Natural killer cell (primary cell): ENCODE measurements around the gene LATS1. TPM values are rescaled to one million over a fixed set of nuclear protein-coding genes. Genes with fewer than 3 reads are reported as not detected.

ENCODE experiments used
- ATAC-seq, 3 donors: fragments of 150-1000 bp in 2 of 3; fragments of 200-7000 bp in 1 of 3; cut with Tn5 transposase; 1 replicate in 1 of 3; 2 replicates in 2 of 3; pipeline ENCODE4 v1.10.0; 2021; ENCODE audit warnings: mild to moderate bottlenecking in 2 of 3, moderate library complexity in 2 of 3
- DNase-seq, 2 donors: peaks; one replicate each; pipeline versions ENCODE4 v3.0.0 to v3.0.0-alpha.2; 2013 to 2021; ENCODE audit warnings: mixed read lengths in 1 of 2
- H3K27ac ChIP-seq: one replicate; pipeline ENCODE4 v1.5.1; 2013; ENCODE audit warnings: mild to moderate bottlenecking, low read length
- H3K27me3 ChIP-seq: one replicate; pipeline ENCODE4 v1.6.1; 2013; ENCODE audit warnings: low read length; ENCODE audit not compliant: control insufficient read depth, insufficient read depth
- H3K36me3 ChIP-seq: one replicate; pipeline ENCODE4 v1.6.1; 2013; ENCODE audit warnings: low read length; ENCODE audit not compliant: control insufficient read depth, insufficient read depth
- H3K4me1 ChIP-seq: one replicate; pipeline ENCODE4 v1.6.1; 2013; ENCODE audit warnings: low read length; ENCODE audit not compliant: control insufficient read depth, insufficient read depth
- H3K4me3 ChIP-seq: one replicate; pipeline ENCODE4 v1.5.1; 2013; ENCODE audit warnings: low read length
- H3K9me3 ChIP-seq: one replicate; pipeline ENCODE4 v1.6.1; 2013; ENCODE audit warnings: low read length; ENCODE audit not compliant: control insufficient read depth, insufficient read depth
- H3K27ac Mint-ChIP-seq, 2 donors: one replicate each; pipeline ENCODE4 v1.8.0; 2022; ENCODE audit warnings: mild to moderate bottlenecking in 2 of 2, mixed read lengths in 2 of 2, moderate library complexity in 1 of 2
- H3K27me3 Mint-ChIP-seq, 2 donors: one replicate each; pipeline ENCODE4 v1.8.0; 2022; ENCODE audit warnings: low read depth in 2 of 2, mixed read lengths in 2 of 2
- H3K36me3 Mint-ChIP-seq: one replicate; pipeline ENCODE4 v1.8.0; 2022; ENCODE audit warnings: mixed read lengths
- H3K4me1 Mint-ChIP-seq, 2 donors: one replicate each; pipeline ENCODE4 v1.8.0; 2022; ENCODE audit warnings: mixed read lengths in 2 of 2
- H3K4me3 Mint-ChIP-seq: one replicate; pipeline ENCODE4 v1.8.0; 2022; ENCODE audit warnings: mild to moderate bottlenecking, moderate library complexity, mixed read lengths
- H3K9me3 Mint-ChIP-seq, 2 donors: one replicate each; pipeline ENCODE4 v1.8.0; 2022; ENCODE audit warnings: mixed read lengths in 2 of 2
- CTCF ChIP-seq: fragments of 200-600 bp; IDR thresholded peaks from one replicate; pipeline ENCODE4 v1.8.0; 2022; ENCODE audit warnings: antibody characterized with exemption
- WGBS: methylation state at CpG from one replicate; pipeline ENCODE4 v1.1.7; 2013; ENCODE audit warnings: missing lambda C conversion rate; ENCODE audit not compliant: insufficient coverage; 5-methylcytosine and 5-hydroxymethylcytosine counted together
- intact Hi-C: fragments of 100-400 bp; cut with micrococcal nuclease; formaldehyde crosslinking; loops from one replicate; pipeline ENCODE4 v1.14.2; 2022
- total RNA-seq, 4 donors: library from RNA; stranded (reverse); fragments of 120-200 nt in 1 of 4; gene quantifications; one replicate each; pipeline versions ENCODE4 v1.2.3 to v1.2.4, GENCODE V29; 2013 to 2022

Gene LATS1
- total RNA-seq, result 10 to 100 TPM; 37.9 to 52.5 (median 49.4) TPM
- 42.3 TPM for total RNA-seq (2013)

- Mint-ChIP-seq H3K4me1 (peaks cover 25 to 29% of the 10 kb centered on the region in 2 donors), H3K36me3 (no peaks in the 10 kb centered on the region), H3K9me3 (no peaks in the 10 kb centered on the region), H3K4me3 (peak within 1 kb of the TSS; percentile 96), H3K27ac (peak within 1 kb of the TSS; percentile 94 to 97), H3K27me3 (no peaks in the 10 kb centered on the region)
- Histone ChIP-seq H3K36me3 (no peaks in the 10 kb centered on the region), H3K4me3 (peak within 1 kb of the TSS; percentile 81), H3K27ac (peak within 1 kb of the TSS; percentile 92), H3K27me3 (no peaks in the 10 kb centered on the region), H3K9me3 (no peaks in the 10 kb centered on the region), H3K4me1 (peaks cover 11% of the 10 kb centered on the region)
- TF ChIP-seq CTCF, result no peak
- DNase-seq (peak; percentile 92 to 94), ATAC-seq (peak; percentile 90 to 97 (median 95))
- under 1% methylated on average over 82 of the region's 82 CpGs for WGBS
- intact Hi-C loops, result loop anchor here (1.0 to 5.0 kb wide), 2 partner anchors 28 to 151 kb away; partner anchors contain the start of genes GINM1 and NUP43
Observed at GRCh38 chr6:149717588-149718458, at the start of gene LATS1. LATS1 (minus strand) TSS chr6:149718101; CDS start chr6:149702126, 15,975 bp downstream.

DNA sequence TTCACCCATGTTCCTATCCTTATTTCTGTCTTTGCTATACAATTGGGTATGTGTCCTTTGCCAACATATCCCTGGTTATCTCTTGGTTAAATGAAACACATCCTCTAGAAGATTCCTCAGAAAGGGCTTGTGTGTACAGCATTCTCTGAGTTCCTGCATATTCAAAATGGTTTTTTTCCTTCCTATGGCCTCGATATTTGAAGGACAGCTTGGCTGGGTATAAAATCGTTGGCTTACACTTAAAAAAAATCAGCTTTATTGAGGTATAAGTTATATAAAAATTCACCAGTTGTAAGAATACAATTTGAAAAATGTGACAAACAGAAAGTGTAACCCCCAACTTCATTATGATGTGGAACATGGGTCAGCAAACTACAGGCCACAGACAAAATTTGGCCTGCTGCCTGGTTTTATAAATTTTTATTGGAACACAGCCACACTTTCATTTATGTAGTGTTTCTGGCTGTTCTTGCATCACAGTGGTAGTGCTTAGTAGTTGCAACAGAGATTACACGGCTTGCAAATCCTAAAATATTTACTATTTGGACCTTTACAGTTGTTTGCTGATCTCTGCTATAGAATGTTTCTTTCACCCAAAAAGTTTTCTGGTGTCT lies 48.4 kb upstream of the LATS1 start:
- Mint-ChIP-seq H3K4me3 (no peak overlapping the region), H3K27ac (no peak overlapping the region), H3K9me3 (no peaks in the 10 kb centered on the region), H3K36me3 (no peaks in the 10 kb centered on the region), H3K27me3 (no peaks in the 10 kb centered on the region), H3K4me1 (peaks cover 13 to 24% of the 10 kb centered on the region in 2 donors)
- WGBS, result 100% methylated on average over 1 of the region's 3 CpGs
- no peak for TF ChIP-seq CTCF
- H3K27me3 ChIP-seq, result no peaks in the 10 kb centered on the region
- intact Hi-C loops, result no loop called here
- DNase-seq, result no peak
- H3K4me1 ChIP-seq, result no peaks in the 10 kb centered on the region
- H3K9me3 ChIP-seq, result no peaks in the 10 kb centered on the region
- H3K36me3 ChIP-seq, result peaks cover 9% of the 10 kb centered on the region
- H3K27ac ChIP-seq, result no peak overlapping the region
- ATAC-seq, result no peak
- H3K4me3 ChIP-seq, result no peak overlapping the region

- DNase-seq, result no peak
- TF ChIP-seq CTCF, result no peak
- no peaks in the 10 kb centered on the region for H3K9me3 Mint-ChIP-seq
- Histone ChIP-seq H3K27me3 (no peaks in the 10 kb centered on the region), H3K36me3 (peaks cover 13% of the 10 kb centered on the region), H3K4me1 (no peaks in the 10 kb centered on the region), H3K27ac (no peak overlapping the region), H3K4me3 (no peak overlapping the region), H3K9me3 (no peaks in the 10 kb centered on the region)
- no peaks in the 10 kb centered on the region for H3K27me3 Mint-ChIP-seq
- intact Hi-C loops, result no loop called here
- no peak overlapping the region for H3K4me3 Mint-ChIP-seq
- ATAC-seq, result no peak
- peaks cover 8 to 23% of the 10 kb centered on the region in 2 donors for H3K4me1 Mint-ChIP-seq
- H3K27ac Mint-ChIP-seq, result peak overlapping the region in 1 of 2 donors; percentile 25
- H3K36me3 Mint-ChIP-seq, result no peaks in the 10 kb centered on the region
Observed at GRCh38 chr6:149763866-149764265, 46.0 kb upstream of the LATS1 start.
